Endometrium (tissue), 2 donors: ENCODE results near the gene TMEM179.
"Not testable (repeated sequence)": the region's sequence is repeated elsewhere in the genome, so short reads cannot be mapped to it uniquely, and the experiment has no call there.

Experiments used
- FAIRE-seq: peaks from 2 replicates; lab custom pipeline; 2012; peaks lifted over from hg19 to GRCh38; lab: Jason Lieb, UNC
- donor health status: control.
- donor health status: control.

TMEM179 gene

GRCh38 chr14:104637546-104638003 is 33.0 kb upstream of the TMEM179 start:
- FAIRE-seq: no peak

GRCh38 chr14:104636846-104637545 is 32.4 kb upstream of the TMEM179 start:
- FAIRE-seq: not testable (repeated sequence)

- no peak for FAIRE-seq
Observed at GRCh38 chr14:104636131-104636530, 31.6 kb upstream of the TMEM179 start.

- no peak for FAIRE-seq
Observed at GRCh38 chr14:104635717-104636116, 31.1 kb upstream of the TMEM179 start.

GRCh38 chr14:104634886-104635570 is 30.5 kb upstream of the TMEM179 start:
- no peak for FAIRE-seq

- FAIRE-seq: no peak
Observed at GRCh38 chr14:104634138-104634760, 29.7 kb upstream of the TMEM179 start.

GRCh38 chr14:104633276-104634137 is 28.9 kb upstream of the TMEM179 start:
- no peak for FAIRE-seq

GRCh38 chr14:104632781-104633180 is 28.2 kb upstream of the TMEM179 start:
- FAIRE-seq: no peak

- FAIRE-seq: no peak
Observed at GRCh38 chr14:104624939-104625338, 20.4 kb upstream of the TMEM179 start.

GRCh38 chr14:104614126-104614812 is 9.7 kb upstream of the TMEM179 start:
- FAIRE-seq: no peak

GRCh38 chr14:104611881-104612280 is 7.3 kb upstream of the TMEM179 start:
- FAIRE-seq: no peak

GRCh38 chr14:104610749-104611310 is 6.3 kb upstream of the TMEM179 start:
- no peak for FAIRE-seq

- no peak for FAIRE-seq
Observed at GRCh38 chr14:104609666-104610065, 5.1 kb upstream of the TMEM179 start.

- FAIRE-seq: no peak
Observed at GRCh38 chr14:104603711-104604401, 716 bp downstream of the TMEM179 start.

- FAIRE-seq: no peak
Observed at GRCh38 chr14:104602933-104603325, 1.6 kb downstream of the TMEM179 start.

- no peak for FAIRE-seq
Observed at GRCh38 chr14:104602315-104602932, 2.1 kb downstream of the TMEM179 start.

GRCh38 chr14:104601786-104602185 is 2.8 kb downstream of the TMEM179 start:
- FAIRE-seq: no peak

- no peak for FAIRE-seq
Observed at GRCh38 chr14:104600805-104601204, 3.8 kb downstream of the TMEM179 start.

- FAIRE-seq: no peak
Observed at GRCh38 chr14:104600141-104600643, 4.4 kb downstream of the TMEM179 start.

GRCh38 chr14:104599446-104599845 is 5.1 kb downstream of the TMEM179 start:
- FAIRE-seq: no peak
